ENCODE results near the gene ARHGAP19. TPM values are rescaled to one million over a fixed set of nuclear protein-coding genes. Genes with fewer than 3 reads are reported as not detected.

The ARHGAP19 gene
- total and polyA plus RNA-seq, 2 of the 8 experiments (the other 6 are each of a cell fraction or from before 2014, with no cell fraction given), result 13.3 to 32.1 TPM

DNA sequence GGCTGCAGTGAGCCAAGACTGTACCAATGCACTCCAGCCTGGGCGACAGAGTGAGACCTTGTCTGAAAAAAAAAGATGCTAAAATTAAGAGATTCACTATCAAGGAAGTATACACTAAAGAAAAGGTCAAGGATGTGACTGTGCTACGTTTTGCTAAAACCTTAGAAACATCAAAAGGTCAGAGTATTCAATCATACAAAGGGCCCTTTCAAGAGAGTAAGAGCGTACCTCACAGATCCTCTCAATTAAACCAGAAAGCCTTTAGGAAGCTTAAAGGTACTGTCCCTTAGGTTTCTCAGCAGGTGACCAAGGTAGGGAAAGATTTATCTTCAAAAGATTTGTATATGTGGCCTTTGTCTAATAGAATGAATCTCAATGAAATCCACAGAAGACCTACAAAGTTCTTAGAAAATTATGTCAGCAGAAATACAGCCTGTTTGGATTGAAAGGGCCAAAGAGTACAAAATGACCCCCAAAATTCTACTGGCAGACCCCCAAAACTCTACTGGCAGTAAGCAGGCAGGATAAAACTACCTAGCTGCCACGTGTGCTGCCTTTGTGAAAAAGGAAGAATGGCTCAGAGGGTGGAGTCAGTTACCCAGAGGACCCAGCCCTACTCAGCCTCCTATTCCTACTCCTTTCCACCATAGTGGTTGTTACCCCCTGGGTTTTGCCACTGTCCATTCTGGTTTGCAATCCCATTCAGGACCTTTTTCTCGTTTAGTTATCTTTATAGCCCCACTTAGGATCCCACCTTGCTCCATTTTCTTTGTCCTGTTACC is 36.7 kb downstream of the ARHGAP19 start:
- Histone ChIP-seq H3K4me1 (replicated peaks in 1 of 4; ENCODE audit: control insufficient read depth in 3 of 4, insufficient read depth in 4 of 4, low read length in 3 of 4) (no peaks in the 10 kb centered on the region), H3K4me3 (ENCODE audit: extremely low read depth in 1 of 4, insufficient read depth in 2 of 4, low read depth in 3 of 4, low read length in 4 of 4) (no peak overlapping the region), H4K8ac (ENCODE audit: extremely low read depth, insufficient read depth, low read length) (no peak overlapping the region), H3K56ac (replicated peaks; ENCODE audit: insufficient read length, low read depth, low read length) (no peak overlapping the region), H3K14ac (ENCODE audit: insufficient read length) (no peak overlapping the region), H3K4me2 (ENCODE audit: insufficient read depth in 1 of 2, low read depth in 2 of 2, low read length in 2 of 2) (no peak overlapping the region), H4K91ac (replicated peaks; ENCODE audit: insufficient read length, low read length) (no peak overlapping the region), H3K23me2 (ENCODE audit: low read depth, low read length) (no peaks in the 10 kb centered on the region), H3K18ac (ENCODE audit: extremely low read depth, low read length) (no peak overlapping the region), H2AK5ac (ENCODE audit: low read depth, low read length) (no peak overlapping the region), H2BK20ac (ENCODE audit: low read length) (no peak overlapping the region), H2AFZ (ENCODE audit: low read length) (no peak overlapping the region), H3K4ac (replicated peaks; ENCODE audit: insufficient read length, low read depth, low read length) (no peak overlapping the region), H3K9ac (replicated peaks in 1 of 4; ENCODE audit: extremely low read depth in 1 of 4, low read depth in 3 of 4, low read length in 3 of 4) (peak overlapping the region in 1 of 4 experiments; percentile 21; a peak in 1 of 7 replicates), H4K20me1 (replicated peaks in 1 of 2; ENCODE audit: control insufficient read depth in 1 of 2, insufficient read depth in 2 of 2, low read length in 2 of 2) (no peaks in the 10 kb centered on the region), H2BK15ac (ENCODE audit: low read length) (no peak overlapping the region), H3K79me1 (ENCODE audit: low read depth, low read length) (no peaks in the 10 kb centered on the region), H2BK5ac (ENCODE audit: low read depth, low read length) (no peak overlapping the region), H2BK120ac (replicated peaks; ENCODE audit: low read depth, low read length) (no peak overlapping the region), H3K79me2 (ENCODE audit: control insufficient read depth in 1 of 2, insufficient read depth in 2 of 2, low read length in 2 of 2) (no peaks in the 10 kb centered on the region), H3K36me3 (ENCODE audit: control insufficient read depth in 2 of 4, insufficient read depth in 4 of 4, low read length in 3 of 4) (peaks cover 0 to 18% (median 7%) of the 10 kb centered on the region in 4 experiments; a peak in 4 of 8 replicates), H4K5ac (ENCODE audit: insufficient read length, low read depth, low read length) (no peak overlapping the region), H2BK12ac (ENCODE audit: low read depth, low read length) (no peak overlapping the region), H3K27me3 (replicated peaks in 1 of 4; ENCODE audit: control insufficient read depth in 3 of 4, extremely low read depth in 1 of 4, insufficient read depth in 3 of 4, low read length in 3 of 4) (no peaks in the 10 kb centered on the region), H3K23ac (ENCODE audit: insufficient read length) (no peak overlapping the region), H3K9me3 (ENCODE audit: insufficient read depth in 2 of 2, low read depth in 1 of 2, low read length in 1 of 2) (no peaks in the 10 kb centered on the region), H3K27ac (ENCODE audit: low read depth, low read length) (no peak overlapping the region)
- ChIA-PET CTCF (ENCODE audit: partially characterized antibody) (interaction anchor here (1.0 to 1.4 kb wide), 3 partner anchors 76 to 218 kb away, joined by 3 read pairs; no protein-coding TSS in a partner anchor), POLR2A (ENCODE audit: partially characterized antibody) (no interaction called here)
- WGBS, 2 experiments (ENCODE audit: extremely low coverage in 1 of 2, insufficient coverage in 1 of 2, insufficient read length in 1 of 2, insufficient replicate concordance in 2 of 2, low coverage in 1 of 2, low lambda C conversion rate in 2 of 2, missing lambda C conversion rate in 1 of 2), result 79% methylated on average over 5 of the region's 5 CpGs; no CpG with 5 or more reads in 1 of the 2 experiments
- FAIRE-seq (no peak), DNase-seq (ENCODE audit: low read depth in 1 of 2, low spot score in 2 of 2) (no peak)
